HepG2 (cell line): ENCODE data around the gene ASPM. TPM values are rescaled to one million over a fixed set of nuclear protein-coding genes. Genes with fewer than 3 reads are reported as not detected.

Source experiments
- CBX5 ChIP-seq: sonication (generic); formaldehyde crosslinking; IDR thresholded peaks from 2 replicates; pipeline ENCODE4 v1.4.0; 2020; ENCODE audit warnings: missing genetic modification reagents, borderline replicate concordance
- FOXK1 ChIP-seq: sonication (generic); formaldehyde crosslinking; IDR thresholded peaks from 2 replicates; pipeline ENCODE4 v1.4.0; 2020; ENCODE audit warnings: low read depth, missing genetic modification reagents, borderline replicate concordance
- HNF4A ChIP-seq: sonication (generic); formaldehyde crosslinking; IDR thresholded peaks from 2 replicates; pipeline ENCODE4 v1.4.0; 2020; ENCODE audit warnings: missing genetic modification reagents
- KMT2A ChIP-seq: sonication (generic); formaldehyde crosslinking; IDR thresholded peaks from 2 replicates; pipeline ENCODE4 v1.4.0; 2020; ENCODE audit warnings: missing genetic modification reagents
- MBD4 ChIP-seq: IDR thresholded peaks from 2 replicates; pipeline ENCODE4 v1.6.1; 2012; ENCODE audit warnings: low read length, inconsistent platforms, borderline replicate concordance
- MED1 ChIP-seq: sonication (generic); formaldehyde crosslinking; IDR thresholded peaks from 2 replicates; pipeline ENCODE4 v1.4.0; 2020; ENCODE audit warnings: missing genetic modification reagents
- MXI1 ChIP-seq: IDR thresholded peaks from 3 replicates; pipeline ENCODE4 v1.6.1; 2012; ENCODE audit warnings: low read depth, low read length, inconsistent platforms, borderline replicate concordance
- PATZ1 ChIP-seq: sonication (generic); formaldehyde crosslinking; IDR thresholded peaks from 2 replicates; pipeline ENCODE4 v1.4.0; 2020; ENCODE audit warnings: missing genetic modification reagents
- PAXIP1 ChIP-seq: sonication (generic); formaldehyde crosslinking; conservative IDR thresholded peaks from 2 replicates; pipeline ENCODE4 v1.4.0; 2020; ENCODE audit warnings: mild to moderate bottlenecking, missing genetic modification reagents, moderate library complexity
- RARA ChIP-seq: IDR thresholded peaks from 2 replicates; pipeline ENCODE4 v1.6.1; 2016; ENCODE audit warnings: missing genetic modification reagents, missing compliant biosample characterization
- SOX13 ChIP-seq, 3 experiments: fragments of 450-650 bp in 1 of 3; sonication (generic) in 1 of 3; formaldehyde crosslinking in 1 of 3; IDR thresholded peaks in 2 of 3; conservative IDR thresholded peaks in 1 of 3; 2 replicates each; pipeline versions ENCODE4 v1.5.0 to v1.6.1; 2016 to 2020; ENCODE audit warnings: antibody characterized with exemption in 1 of 3, mild to moderate bottlenecking in 1 of 3, missing compliant biosample characterization in 1 of 3, missing genetic modification reagents in 1 of 3, moderate library complexity in 1 of 3
- SOX5 ChIP-seq: IDR thresholded peaks from 2 replicates; pipeline ENCODE4 v1.6.1; 2016; ENCODE audit warnings: borderline replicate concordance
- SOX6 ChIP-seq, 2 experiments: fragments of 450-650 bp in 1 of 2; sonication (generic) in 1 of 2; formaldehyde crosslinking in 1 of 2; IDR thresholded peaks; 2 replicates each; pipeline versions ENCODE4 v1.4.0 to v1.6.1; 2017 to 2020; ENCODE audit warnings: antibody characterized with exemption in 1 of 2, mild to moderate bottlenecking in 1 of 2, missing genetic modification reagents in 1 of 2
- ZBTB3 ChIP-seq: sonication (generic); formaldehyde crosslinking; IDR thresholded peaks from 2 replicates; pipeline ENCODE4 v1.4.0; 2020; ENCODE audit warnings: low read depth, mild to moderate bottlenecking, moderate library complexity, missing genetic modification reagents, borderline replicate concordance
- ZNF232 ChIP-seq: sonication (generic); formaldehyde crosslinking; IDR thresholded peaks from 2 replicates; pipeline ENCODE4 v1.4.0; 2020; ENCODE audit warnings: missing genetic modification reagents, borderline replicate concordance
- ZNF550 ChIP-seq: sonication (generic); formaldehyde crosslinking; IDR thresholded peaks from 2 replicates; pipeline ENCODE4 v1.4.0; 2020; ENCODE audit warnings: mild to moderate bottlenecking, missing genetic modification reagents, borderline replicate concordance
- ZNF644 ChIP-seq: IDR thresholded peaks from 2 replicates; pipeline ENCODE4 v1.6.1; 2016; ENCODE audit warnings: low read depth
- ZNF75D ChIP-seq: sonication (generic); formaldehyde crosslinking; IDR thresholded peaks from 2 replicates; pipeline ENCODE4 v1.8.1; 2023; ENCODE audit warnings: missing genetic modification reagents, mild to moderate bottlenecking, borderline replicate concordance
- ZSCAN31 ChIP-seq: sonication (generic); formaldehyde crosslinking; IDR thresholded peaks from 2 replicates; pipeline ENCODE4 v1.5.0; 2020; ENCODE audit warnings: low read depth, mild to moderate bottlenecking, missing genetic modification reagents
- polyA plus RNA-seq, 8 experiments: library from polyadenylated mRNA; depleted of rRNA in 3 of 8; stranded (reverse) in 7 of 8; unstranded in 1 of 8; fragments of >200 nt; fragmentation: Illumina TruSeq in 4 of 8; extraction: Trizol in 4 of 8; gene quantifications; 2 replicates each; pipeline versions ENCODE4 v1.2.1 to v1.2.3, GENCODE V29; 2011 to 2016; ENCODE audit warnings: low read depth in 4 of 8, missing spikeins in 1 of 8, mixed read lengths in 1 of 8; ENCODE audit not compliant: insufficient read depth in 1 of 8
- total RNA-seq, 5 experiments: library from RNA; depleted of rRNA; stranded (reverse); fragments of >200 nt; fragmentation: Illumina TruSeq; extraction: Trizol; gene quantifications; 2 replicates each; pipeline ENCODE4 v1.2.3, GENCODE V29; 2016; ENCODE audit warnings: low read depth in 1 of 5

Gene ASPM
- total and polyA plus RNA-seq, 2 of the 13 experiments (the other 11 are each of a cell fraction or from before 2014, with no cell fraction given): 7.7 to 29.1 TPM

- TF ChIP-seq PAXIP1 (CRISPR knock-in tag) (peak; percentile 92), KMT2A (peak; percentile 46; the same call in 1 of the 2 replicates), ZNF232 (CRISPR knock-in tag) (no peak), ZNF550 (CRISPR knock-in tag) (no peak), ZSCAN31 (CRISPR knock-in tag) (no peak), SOX5 (CRISPR knock-in tag) (peak; percentile 82; the same call in 1 of the 2 replicates), ZNF75D (CRISPR knock-in tag) (no peak), ZNF644 (CRISPR knock-in tag) (peak; percentile 58; the same call in 1 of the 2 replicates), MBD4 (no peak; the same call in 1 of the 2 replicates), RARA (peak; percentile 61), MED1 (CRISPR knock-in tag) (peak; percentile 74), SOX13 (IDR thresholded peaks at IDR 0.05) (peak; percentile 61; the same call in 1 of the 2 replicates), SOX13 (CRISPR knock-in tag; conservative IDR thresholded peaks at IDR 0.05 in 1 of 2, IDR thresholded peaks at IDR 0.05 in 1 of 2) (peak in 1 of 2 experiments; percentile 88; a peak in 2 of 4 replicates), CBX5 (CRISPR knock-in tag) (no peak), FOXK1 (CRISPR knock-in tag) (peak; percentile 40; the same call in 1 of the 2 replicates), PATZ1 (peak; percentile 30), ZBTB3 (CRISPR knock-in tag) (no peak), SOX6 (IDR thresholded peaks at IDR 0.05) (no peak), SOX6 (CRISPR knock-in tag; IDR thresholded peaks at IDR 0.05) (peak; percentile 86), MXI1 (0 out of 3 replicates have a peak, but pooled peaks have one; percentile 23), HNF4A (peak; percentile 96)
These were observed 27.4 kb upstream of the ASPM start (continued) for GRCh38 chr1:197173571-197174507.
